ENCODE results near the gene CNOT2.

GRCh38 chr12:70402597-70402996 lies 159.4 kb downstream of the CNOT2 start:
- peak; percentile 30; the same call in 1 of the 2 replicates for TF ChIP-seq CTCF (conservative IDR thresholded peaks at IDR 0.05; ENCODE audit: low read length)
- no peak for TF ChIP-seq EZH2phosphoT487 (IDR thresholded peaks at IDR 0.05; ENCODE audit: borderline replicate concordance, low read depth, low read length)

All from OCI-LY7 (cell line).